Sigmoid colon (tissue), 7 donors: ENCODE measurements around the gene TM9SF3. TPM values are rescaled to one million over a fixed set of nuclear protein-coding genes. Genes with fewer than 3 reads are reported as not detected.
"Not testable (repeated sequence)": the region's sequence is repeated elsewhere in the genome, so short reads cannot be mapped to it uniquely, and the experiment has no call there.

Experiments
- DNase-seq: peaks from one replicate; pipeline ENCODE4 v3.0.0-alpha.2; 2019
- H3K27ac ChIP-seq, 4 donors: fragments of 200-600 bp; sonication (generic); one replicate each; pipeline ENCODE4 v1.5.1; 2016 to 2019; ENCODE audit warnings: mild to moderate bottlenecking in 1 of 4
- H3K27me3 ChIP-seq, 3 donors: fragments of 200-600 bp; sonication (generic); one replicate each; pipeline ENCODE4 v1.5.1; 2019; ENCODE audit warnings: mild to moderate bottlenecking in 1 of 3
- H3K36me3 ChIP-seq, 4 donors: fragments of 200-600 bp; sonication (generic); one replicate each; pipeline ENCODE4 v1.5.1; 2016 to 2019
- H3K4me1 ChIP-seq, 4 donors: fragments of 200-600 bp; sonication (generic); one replicate each; pipeline ENCODE4 v1.5.1; 2017 to 2019
- H3K4me3 ChIP-seq, 4 donors: fragments of 200-600 bp; sonication (generic); one replicate each; pipeline ENCODE4 v1.5.1; 2017 to 2019; ENCODE audit warnings: mild to moderate bottlenecking in 2 of 4, moderate library complexity in 1 of 4
- H3K9me3 ChIP-seq, 4 donors: fragments of 200-600 bp in 3 of 4; sonication (generic) in 3 of 4; one replicate each; pipeline versions ENCODE4 v1.5.1 to v1.6.1; 2013 to 2019
- CTCF ChIP-seq, 4 experiments: fragments of 450-650 bp in 3 of 4; fragments of 200-600 bp in 1 of 4; IDR thresholded peaks; one replicate each; pipeline ENCODE4 v1.5.1; 2016 to 2019; ENCODE audit warnings: antibody characterized with exemption in 4 of 4, mild to moderate bottlenecking in 3 of 4, moderate library complexity in 2 of 4
- EP300 ChIP-seq, 4 donors: sonication (generic); formaldehyde crosslinking; IDR thresholded peaks; one replicate each; pipeline ENCODE4 v1.6.1; 2017; ENCODE audit warnings: antibody characterized with exemption in 4 of 4
- POLR2A ChIP-seq, 2 donors: fragments of 450-650 bp; IDR thresholded peaks; one replicate each; pipeline ENCODE4 v1.6.1; 2016; ENCODE audit warnings: antibody characterized with exemption in 2 of 2, mild to moderate bottlenecking in 2 of 2, moderate library complexity in 2 of 2
- POLR2AphosphoS5 ChIP-seq, 4 donors: sonication (generic); formaldehyde crosslinking; IDR thresholded peaks; one replicate each; pipeline ENCODE4 v1.6.1; 2017; ENCODE audit warnings: antibody characterized with exemption in 4 of 4
- WGBS, 2 donors: extraction: QIAGEN DNeasy Blood & Tissue Kit; methylation state at CpG; one replicate each; pipeline ENCODE4 v1.1.7; 2013; 5-methylcytosine and 5-hydroxymethylcytosine counted together
- intact Hi-C: fragments of 100-400 bp; cut with DNase I; formaldehyde crosslinking; loops from one replicate; pipeline ENCODE4 v1.15.1; 2023
- polyA plus RNA-seq, 3 donors: library from polyadenylated mRNA; stranded (reverse); fragments of 200-250 nt; gene quantifications; one replicate each; pipeline ENCODE4 v1.2.3, GENCODE V29; 2013
- total RNA-seq, 4 donors: library from RNA; depleted of rRNA; stranded (reverse); fragments of >200 nt; gene quantifications; one replicate each; pipeline ENCODE4 v1.1.0, GENCODE V29; 2016
- donor health status: healthy with polysubstance abuse.
- donor health status: Bipolar disorder and iron deficiency.
- donor health status: healthy.

TM9SF3 gene
- total and polyA plus RNA-seq, 7 donors = 18.5 to 115 (median 104) TPM

GRCh38 chr10:96560489-96560888 is 26.3 kb downstream of the TM9SF3 start:
- Histone ChIP-seq H3K27me3 (no peaks in the 10 kb centered on the region), H3K9me3 (no peaks in the 10 kb centered on the region), H3K36me3 (peaks cover 0 to 50% (median 7%) of the 10 kb centered on the region in 4 donors), H3K4me1 (peaks cover 0 to 4% (median 0%) of the 10 kb centered on the region in 4 donors), H3K4me3 (no peak overlapping the region), H3K27ac (no peak overlapping the region)
- intact Hi-C loops = no loop called here
- TF ChIP-seq EP300 (IDR thresholded peaks at IDR 0.05) (no peak), POLR2A (IDR thresholded peaks at IDR 0.05) (no peak), CTCF (IDR thresholded peaks at IDR 0.05) (no peak), POLR2AphosphoS5 (IDR thresholded peaks at IDR 0.05) (no peak)
- no peak for DNase-seq
- 84 to 91% methylated on average over 2 of the region's 2 CpGs for WGBS, 2 donors

- no peak overlapping the region for H3K27ac ChIP-seq
- intact Hi-C loops = no loop called here
- H3K36me3 ChIP-seq = peaks cover 0 to 55% (median 15%) of the 10 kb centered on the region in 4 donors
- no peaks in the 10 kb centered on the region for H3K27me3 ChIP-seq
- H3K4me3 ChIP-seq = no peak overlapping the region
- no peaks in the 10 kb centered on the region for H3K4me1 ChIP-seq
- DNase-seq = no peak
- no peak for TF ChIP-seq POLR2AphosphoS5 (IDR thresholded peaks at IDR 0.05)
- peak in 1 of 4 experiments; percentile 33 for TF ChIP-seq CTCF (IDR thresholded peaks at IDR 0.05)
- WGBS, 2 donors = 51 to 72% methylated on average over 1 of the region's 1 CpG
- H3K9me3 ChIP-seq = no peaks in the 10 kb centered on the region
These were observed 30.8 kb downstream of the TM9SF3 start for GRCh38 chr10:96556003-96556402.

- H3K4me3 ChIP-seq = no peak overlapping the region
- H3K27me3 ChIP-seq = no peaks in the 10 kb centered on the region
- DNase-seq = no peak
- intact Hi-C loops = no loop called here
- no peak overlapping the region for H3K27ac ChIP-seq
- peaks cover 0 to 56% (median 17%) of the 10 kb centered on the region in 4 donors for H3K36me3 ChIP-seq
- H3K9me3 ChIP-seq = no peaks in the 10 kb centered on the region
- H3K4me1 ChIP-seq = no peaks in the 10 kb centered on the region
- whole genome bisulfite sequencing, 2 donors = 95 to 97% methylated on average over 3 of the region's 3 CpGs
- TF ChIP-seq EP300 (IDR thresholded peaks at IDR 0.05) (no peak), CTCF (IDR thresholded peaks at IDR 0.05) (no peak), POLR2AphosphoS5 (IDR thresholded peaks at IDR 0.05) (no peak), POLR2A (IDR thresholded peaks at IDR 0.05) (no peak)
These were observed 31.5 kb downstream of the TM9SF3 start for GRCh38 chr10:96555330-96555729.

- Histone ChIP-seq H3K9me3 (no peaks in the 10 kb centered on the region), H3K4me1 (no peaks in the 10 kb centered on the region), H3K36me3 (peaks cover 4 to 78% (median 19%) of the 10 kb centered on the region in 4 donors), H3K27me3 (no peaks in the 10 kb centered on the region), H3K27ac (no peak overlapping the region), H3K4me3 (no peak overlapping the region)
- no peak for DNase-seq
- TF ChIP-seq POLR2AphosphoS5 (IDR thresholded peaks at IDR 0.05) (no peak), POLR2A (IDR thresholded peaks at IDR 0.05) (no peak), CTCF (IDR thresholded peaks at IDR 0.05) (no peak), EP300 (IDR thresholded peaks at IDR 0.05) (no peak)
- intact Hi-C loops = no loop called here
- WGBS, 2 donors = 76 to 88% methylated on average over 5 of the region's 5 CpGs
These were observed 38.2 kb downstream of the TM9SF3 start for GRCh38 chr10:96548589-96548988.

- H3K4me1 ChIP-seq, H3K27ac ChIP-seq, H3K27me3 ChIP-seq, H3K9me3 ChIP-seq, H3K4me3 ChIP-seq, DNase-seq, intact Hi-C loops: not testable (repeated sequence)
- 93 to 95% methylated on average over 10 of the region's 10 CpGs for WGBS, 2 donors
- peaks cover 4 to 83% (median 11%) of the 10 kb centered on the region in 4 donors for H3K36me3 ChIP-seq
These were observed 41.3 kb downstream of the TM9SF3 start for GRCh38 chr10:96545558-96545957.
